Kidney tubule cell (primary cell): ENCODE data around the gene CRAT.

Experiments
- DNase-seq: peaks from one replicate; pipeline ENCODE4 v3.0.0-alpha.2; 2018; ENCODE audit warnings: low spot score

Gene CRAT

GRCh38 chr9:129109952-129110739 lies 447 bp downstream of the CRAT start:
- no peak for DNase-seq

GRCh38 chr9:129109537-129109903 lies 1.1 kb downstream of the CRAT start:
- peak; percentile 30 for DNase-seq

DNA sequence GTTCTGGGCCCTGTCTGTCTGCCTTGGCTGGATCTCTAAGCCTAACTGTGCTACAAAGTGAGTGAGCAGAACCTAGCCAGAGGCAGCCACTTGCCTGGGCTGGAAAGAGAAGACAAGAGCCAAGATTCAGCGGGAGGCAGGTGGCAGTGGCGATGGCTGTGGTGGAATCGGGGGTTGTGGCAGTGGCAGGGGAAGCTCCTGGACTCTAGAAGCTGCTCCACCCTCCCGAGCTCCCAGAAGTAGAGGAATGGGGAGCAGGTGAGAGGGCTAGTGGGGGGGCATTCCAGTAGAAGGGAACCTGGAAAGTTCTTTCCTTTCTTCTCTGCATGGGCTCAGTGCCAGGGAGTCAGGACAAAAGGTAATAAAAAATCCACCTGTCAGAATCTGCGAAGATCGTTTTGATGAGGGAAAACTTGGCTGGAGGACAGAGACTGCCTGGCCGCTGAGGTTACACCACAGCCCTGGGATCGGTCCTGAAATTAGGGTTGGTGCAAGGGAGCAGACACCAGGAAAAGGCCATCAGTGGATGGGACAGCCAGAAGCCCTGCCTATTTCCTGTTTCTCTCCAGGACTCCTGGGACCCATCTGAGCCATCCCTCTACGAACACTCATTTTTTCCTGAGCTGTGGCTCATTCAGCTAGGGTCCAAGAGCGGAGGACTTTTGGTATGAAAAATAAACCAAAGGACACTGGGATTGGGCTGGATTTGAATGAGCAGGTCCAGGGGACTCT lies 1.6 kb downstream of the CRAT start:
- DNase-seq, result no peak

- DNase-seq, result no peak
Observed at GRCh38 chr9:129108083-129108804, 2.3 kb downstream of the CRAT start.

GRCh38 chr9:129107651-129108050 lies 2.9 kb downstream of the CRAT start:
- no peak for DNase-seq

DNA sequence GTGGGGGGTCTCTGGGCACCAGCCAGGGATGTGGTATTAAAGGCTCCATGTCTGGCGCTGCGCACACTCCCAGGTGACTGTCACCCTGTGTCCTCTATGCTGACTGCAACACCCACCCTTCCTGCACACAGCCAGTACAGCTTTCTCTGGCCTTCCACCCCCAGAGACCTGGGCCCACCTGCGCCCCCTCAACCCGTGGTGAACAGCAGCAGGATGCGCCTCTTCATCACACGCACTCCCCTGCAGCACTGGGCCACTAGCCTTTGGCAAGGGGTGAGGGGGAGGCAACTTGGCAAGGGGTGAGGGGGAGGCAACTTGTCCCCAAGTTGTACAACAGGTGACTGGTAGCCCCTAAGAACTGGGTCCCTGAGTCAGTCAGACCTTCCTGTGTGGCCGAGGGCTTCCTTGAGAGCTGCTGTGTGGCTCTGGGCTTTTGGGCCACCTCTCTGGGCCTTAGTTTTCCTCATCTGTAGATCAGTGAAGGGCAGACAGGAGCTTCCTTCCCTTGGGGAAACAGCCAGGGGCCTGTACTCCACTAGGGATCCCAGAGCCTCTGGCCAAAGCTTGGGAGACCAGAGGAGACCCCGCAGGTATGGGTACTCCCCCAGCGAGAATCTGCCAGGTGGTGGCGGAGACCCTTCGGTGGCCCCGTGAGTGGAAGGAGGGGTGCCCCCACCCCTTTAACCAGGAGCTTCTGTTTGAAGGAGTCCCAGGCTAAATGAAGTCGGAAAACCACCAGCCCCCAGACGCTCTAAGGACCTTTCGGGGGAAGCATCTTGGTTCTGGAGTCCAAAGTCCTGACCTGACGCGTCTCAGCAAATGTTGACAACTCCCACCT lies 4.5 kb downstream of the CRAT start:
- no peak for DNase-seq

GRCh38 chr9:129104051-129104450 lies 6.5 kb downstream of the CRAT start:
- no peak for DNase-seq

GRCh38 chr9:129103595-129103965 lies 7.0 kb downstream of the CRAT start:
- DNase-seq, result no peak

- DNase-seq, result peak; percentile 45
Observed at GRCh38 chr9:129102791-129103594, 7.6 kb downstream of the CRAT start.

- DNase-seq, result no peak
Observed at GRCh38 chr9:129102095-129102525, 8.5 kb downstream of the CRAT start.

DNA sequence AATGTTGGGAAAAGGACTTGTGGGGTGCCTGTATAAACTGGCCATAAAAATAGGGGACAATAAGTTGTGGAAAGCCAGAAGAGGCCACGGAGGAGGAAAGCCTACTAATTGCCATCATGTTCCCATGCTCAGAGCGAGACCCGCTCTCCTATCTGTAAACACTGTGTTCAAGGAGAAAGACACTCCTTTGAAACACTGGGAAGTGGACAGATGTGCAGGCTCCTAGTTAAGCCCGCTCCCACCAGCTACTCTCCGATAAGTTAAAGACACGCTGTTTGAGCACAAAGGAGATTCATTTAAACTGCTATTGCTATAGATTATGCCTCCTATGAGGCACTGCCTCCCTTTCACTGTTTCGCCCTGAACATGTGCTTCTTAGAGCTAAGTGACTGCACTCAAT lies 9.3 kb downstream of the CRAT start:
- no peak for DNase-seq

DNA sequence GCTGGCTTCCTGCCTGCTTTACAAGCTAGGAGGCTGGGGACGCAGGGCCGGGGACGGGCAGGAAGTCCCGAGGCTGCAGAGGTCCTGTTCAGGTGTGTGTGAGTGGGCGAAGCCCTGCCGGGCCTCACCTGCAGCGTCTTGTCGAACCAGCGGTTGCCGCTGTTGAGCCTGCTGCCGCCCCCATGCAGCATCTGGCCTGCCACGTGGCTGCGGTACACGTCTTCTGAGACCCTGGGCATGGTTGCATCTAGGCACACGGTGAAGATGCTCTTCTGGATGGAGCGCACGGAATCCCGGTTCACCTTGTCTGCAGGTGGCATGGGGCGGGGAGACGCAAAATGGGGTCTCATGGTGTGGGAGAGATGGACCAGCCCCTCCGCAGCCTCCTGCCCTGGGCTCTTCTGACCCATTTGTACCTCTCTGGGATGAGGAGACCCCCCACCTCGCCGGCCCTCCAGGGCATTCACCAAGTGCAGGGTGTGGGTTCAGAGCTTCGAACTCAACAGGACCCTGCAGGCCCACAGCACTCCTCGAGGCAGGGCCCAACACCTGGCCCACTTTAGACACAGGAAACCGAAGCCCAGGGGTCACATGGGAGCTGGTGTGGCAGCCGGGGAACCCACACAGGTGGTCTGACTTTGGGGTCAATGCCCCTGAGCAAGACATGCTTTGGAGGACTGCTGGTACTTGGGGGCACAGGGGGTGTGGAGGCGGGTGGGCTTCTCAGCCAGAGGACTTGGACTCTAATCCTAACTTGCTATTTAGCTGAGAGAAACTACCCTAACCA lies 10.0 kb downstream of the CRAT start:
- no peak for DNase-seq

GRCh38 chr9:129098328-129098727 lies 12.3 kb downstream of the CRAT start:
- no peak for DNase-seq

DNA sequence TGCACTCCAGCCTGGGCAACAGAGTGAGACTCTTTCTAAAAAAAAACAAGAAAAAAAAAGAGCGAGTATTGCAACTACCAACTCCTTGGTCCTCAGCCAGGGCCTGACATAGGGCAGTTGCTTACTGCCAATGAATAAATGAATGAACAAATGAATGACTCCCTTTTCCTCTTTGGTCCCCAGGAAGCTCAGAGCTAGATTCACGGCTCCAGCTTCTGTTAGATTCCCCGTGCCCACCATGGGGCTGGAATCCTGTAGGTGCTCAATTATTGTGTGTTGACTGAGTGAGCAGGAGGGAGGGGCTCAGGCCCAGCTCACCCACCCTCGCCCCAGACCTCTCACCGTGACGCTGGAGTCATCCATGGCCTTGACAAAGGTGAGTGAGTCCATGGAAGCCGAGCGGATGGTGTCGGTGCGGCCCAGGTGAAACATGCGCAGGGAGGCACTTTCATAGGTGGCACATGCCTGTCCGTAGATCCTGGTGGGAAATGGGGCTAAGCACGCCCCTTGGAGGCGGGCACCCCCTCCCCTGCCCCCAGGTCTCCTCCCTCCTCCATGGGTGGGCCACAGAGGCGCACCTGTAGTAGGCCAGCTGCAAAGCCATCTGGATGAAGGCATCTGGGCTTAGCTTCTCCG lies 12.8 kb downstream of the CRAT start:
- no peak for DNase-seq

GRCh38 chr9:129095908-129096307 lies 14.7 kb downstream of the CRAT start:
- no peak for DNase-seq

GRCh38 chr9:129095170-129095667 lies 15.4 kb downstream of the CRAT start:
- DNase-seq, result no peak

- DNase-seq, result no peak
Observed at GRCh38 chr9:129094387-129095169, 16.0 kb downstream of the CRAT start.

DNA sequence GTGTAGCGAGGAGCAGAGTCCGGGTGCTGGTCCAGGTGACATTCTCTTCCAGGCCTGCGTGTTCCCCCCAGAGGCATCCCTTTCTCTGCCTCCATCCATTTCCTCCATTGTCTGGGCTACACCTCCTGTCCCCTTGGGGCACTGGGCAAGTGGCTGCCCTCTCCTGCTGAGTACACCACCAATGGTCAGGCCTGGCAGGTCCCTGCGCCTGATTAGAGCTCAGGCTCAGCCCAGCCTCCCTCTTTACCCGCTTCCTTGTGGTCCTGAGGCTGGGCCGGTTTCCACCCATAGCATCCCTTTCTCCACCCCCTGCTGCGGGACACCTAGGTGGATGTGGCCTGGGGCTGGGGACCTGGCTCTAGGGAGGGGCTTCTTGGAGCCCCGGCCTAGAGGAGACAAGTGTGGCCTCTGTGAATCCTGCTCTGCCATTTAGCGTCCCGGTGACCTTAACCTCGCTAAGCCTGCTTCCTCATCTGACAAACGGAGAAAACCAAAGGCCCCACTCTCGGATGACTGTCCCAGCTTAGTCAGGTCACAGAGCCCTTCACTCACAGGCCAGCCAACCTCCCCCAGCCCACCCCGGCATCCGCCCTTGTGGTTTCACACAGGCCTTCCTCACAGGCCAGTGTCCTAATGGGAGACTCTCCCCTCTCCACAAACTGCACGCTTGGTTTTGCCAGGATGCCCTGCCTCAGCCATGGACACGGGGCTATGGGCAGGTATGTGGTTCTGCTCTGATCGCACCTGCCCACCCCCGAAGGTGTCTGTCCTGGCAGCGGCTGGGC lies 16.8 kb downstream of the CRAT start:
- DNase-seq, result no peak
